ENCODE data around the gene PARG. TPM values are rescaled to one million over a fixed set of nuclear protein-coding genes. Genes with fewer than 3 reads are reported as not detected.
"Not testable (repeated sequence)": the region's sequence is repeated elsewhere in the genome, so short reads cannot be mapped to it uniquely, and the experiment has no call there.

PARG gene
- total RNA-seq, 1 donor from 2014 or later = 51.6 TPM

- DNase-seq (ENCODE audit: low read depth) = not testable (repeated sequence)
These were observed 38.0 kb downstream of the PARG start for GRCh38 chr10:49903829-49904228.

- not testable (repeated sequence) for DNase-seq (ENCODE audit: low read depth)
These were observed 41.4 kb downstream of the PARG start for GRCh38 chr10:49900406-49900805.

GRCh38 chr10:49899999-49900398 lies 41.8 kb downstream of the PARG start:
- not testable (repeated sequence) for DNase-seq (ENCODE audit: low read depth)

- not testable (repeated sequence) for DNase-seq (ENCODE audit: low read depth)
These were observed 51.8 kb downstream of the PARG start for GRCh38 chr10:49890025-49890424.

- not testable (repeated sequence) for DNase-seq (ENCODE audit: low read depth)
These were observed 57.0 kb downstream of the PARG start for GRCh38 chr10:49884739-49885331.

GRCh38 chr10:49883852-49884251 lies 58.0 kb downstream of the PARG start:
- not testable (repeated sequence) for DNase-seq (ENCODE audit: low read depth)

GRCh38 chr10:49882327-49882726 lies 59.5 kb downstream of the PARG start:
- DNase-seq (ENCODE audit: low read depth) = not testable (repeated sequence)

GRCh38 chr10:49872740-49873139 lies 69.1 kb downstream of the PARG start:
- not testable (repeated sequence) for DNase-seq (ENCODE audit: low read depth)

GRCh38 chr10:49871462-49871861 lies 70.4 kb downstream of the PARG start:
- DNase-seq (ENCODE audit: low read depth) = not testable (repeated sequence)

GRCh38 chr10:49859933-49860332 lies 81.9 kb downstream of the PARG start:
- not testable (repeated sequence) for DNase-seq (ENCODE audit: low read depth)

GRCh38 chr10:49858697-49859382 lies 83.0 kb downstream of the PARG start:
- not testable (repeated sequence) for DNase-seq (ENCODE audit: low read depth)

- not testable (repeated sequence) for DNase-seq (ENCODE audit: low read depth)
These were observed 92.3 kb downstream of the PARG start for GRCh38 chr10:49849520-49849919.

- DNase-seq (ENCODE audit: low read depth) = peak; percentile 69
These were observed 96.8 kb downstream of the PARG start for GRCh38 chr10:49844775-49845595.

- not testable (repeated sequence) for DNase-seq (ENCODE audit: low read depth)
These were observed 99.5 kb downstream of the PARG start for GRCh38 chr10:49842333-49842628.

GRCh38 chr10:49841615-49842332 lies 100.1 kb downstream of the PARG start:
- DNase-seq (ENCODE audit: low read depth) = no peak

GRCh38 chr10:49837685-49838084 lies 104.1 kb downstream of the PARG start:
- DNase-seq (ENCODE audit: low read depth) = peak; percentile 71

GRCh38 chr10:49837051-49837478 lies 104.8 kb downstream of the PARG start:
- peak; percentile 97 for DNase-seq (ENCODE audit: low read depth)

- DNase-seq (ENCODE audit: low read depth) = no peak
These were observed 106.9 kb downstream of the PARG start for GRCh38 chr10:49834976-49835375.

GRCh38 chr10:49834201-49834600 lies 107.6 kb downstream of the PARG start:
- no peak for DNase-seq (ENCODE audit: low read depth)

GRCh38 chr10:49833168-49833567 lies 108.7 kb downstream of the PARG start:
- DNase-seq (ENCODE audit: low read depth) = no peak

- peak; percentile 91 for DNase-seq (ENCODE audit: low read depth)
These were observed 110.3 kb downstream of the PARG start for GRCh38 chr10:49831352-49832035.

All from renal cortical epithelial cell (primary cell).